NK-92 (cell line): Measurements from ENCODE around the gene PROSER1.
"Not testable (repeated sequence)": the region's sequence is repeated elsewhere in the genome, so short reads cannot be mapped to it uniquely, and the experiment has no call there.

Source experiments
- DNase-seq: peaks from one replicate; lab custom pipeline; 2025; ENCODE audit not compliant: unreplicated experiment; lab: John Stamatoyannopoulos, UW

Gene PROSER1

DNA sequence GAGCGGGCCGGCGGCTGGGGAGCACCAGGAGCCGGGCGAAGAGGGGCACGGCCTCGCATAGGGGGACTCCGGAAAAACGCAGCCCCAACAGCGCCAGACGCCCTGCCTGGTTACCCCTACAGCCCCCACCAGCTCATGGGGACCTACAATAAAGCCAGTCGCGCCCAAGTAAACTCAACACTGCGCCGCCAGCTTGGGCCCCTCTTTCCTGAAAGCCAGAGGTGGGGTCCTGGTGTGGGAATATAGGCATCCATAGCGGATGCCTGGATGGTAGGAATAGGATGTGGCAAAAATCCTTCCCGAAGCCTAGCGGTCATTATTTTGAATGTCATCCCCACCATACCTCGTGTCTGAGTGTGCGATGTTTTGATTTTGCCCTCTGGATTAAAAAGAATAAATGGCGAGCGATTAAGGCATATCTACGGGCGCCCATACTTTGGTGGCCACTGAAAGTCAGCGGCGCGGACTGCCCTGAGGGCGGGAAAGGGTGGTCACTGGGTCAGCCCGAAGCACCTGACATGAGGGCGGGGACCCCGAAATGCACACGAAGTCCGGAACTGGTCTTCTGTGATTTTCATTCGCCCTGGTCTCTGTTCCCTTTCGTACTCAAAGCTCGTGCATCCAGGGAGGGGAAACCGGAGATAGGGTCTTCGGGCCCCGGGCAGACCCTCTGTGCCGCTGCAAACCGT lies at the start of gene PROSER1, which contains the start of gene NHLRC3:
PROSER1 (minus strand) TSS at position 210 of the 689 bp plus-strand sequence. CDS start 847 bp downstream, outside the sequence.
NHLRC3 (plus strand) TSS at position 577 of the 689 bp plus-strand sequence. CDS start 184 bp downstream, outside the sequence.
- peak; percentile 36 for DNase-seq

DNA sequence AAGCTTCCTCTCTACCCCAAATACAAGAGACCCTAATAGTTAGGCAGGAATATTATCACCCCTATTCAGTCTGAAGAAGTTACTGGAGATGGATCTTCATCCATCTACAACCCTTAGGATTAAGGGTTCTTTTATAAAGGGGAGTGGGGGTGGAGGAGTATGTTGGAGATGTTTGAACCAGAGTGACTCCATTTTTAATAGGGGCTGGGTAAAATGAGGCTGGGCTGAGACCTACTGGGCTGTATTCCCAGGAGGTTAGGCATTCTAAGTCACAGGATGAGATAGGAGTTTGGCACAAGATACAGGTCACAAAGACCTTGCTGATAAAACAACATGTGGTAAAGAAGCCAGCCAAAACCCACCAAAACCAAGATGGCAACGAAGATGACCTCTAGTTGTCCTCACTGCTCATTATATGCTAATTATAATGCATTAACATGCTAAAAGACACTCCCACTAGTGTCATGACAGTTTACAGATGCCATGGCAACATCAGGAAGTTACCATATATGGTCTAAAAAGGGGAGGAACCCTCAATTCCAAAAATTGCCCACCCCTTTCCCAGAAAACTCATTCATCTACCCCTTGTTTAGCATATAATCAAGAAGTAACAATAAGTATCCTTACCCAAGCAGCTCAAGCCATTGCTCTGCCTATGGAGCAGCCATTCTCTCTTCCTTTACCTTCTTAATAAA lies 48.5 kb upstream of the PROSER1 start:
- DNase-seq, result not testable (repeated sequence)

DNA sequence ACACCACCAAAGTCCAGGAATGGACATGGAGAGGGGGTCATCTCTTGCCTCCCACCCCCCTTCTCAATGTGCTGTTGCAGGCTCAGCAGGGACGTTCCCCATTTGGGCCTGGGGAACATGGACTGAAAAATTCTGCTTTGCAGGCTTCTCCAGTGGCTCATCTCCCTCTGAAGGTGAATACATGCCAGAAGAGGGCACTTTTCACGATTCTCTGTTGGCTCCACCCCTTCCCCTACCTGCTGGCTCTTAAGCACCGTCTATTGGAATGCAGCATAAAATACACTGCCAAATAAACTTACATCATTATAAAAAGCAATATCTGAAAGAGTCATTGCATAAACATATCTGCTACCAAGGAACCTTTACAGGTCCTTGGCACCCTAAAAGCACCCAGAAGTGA lies 36.1 kb upstream of the PROSER1 start:
- DNase-seq, result no peak

DNA sequence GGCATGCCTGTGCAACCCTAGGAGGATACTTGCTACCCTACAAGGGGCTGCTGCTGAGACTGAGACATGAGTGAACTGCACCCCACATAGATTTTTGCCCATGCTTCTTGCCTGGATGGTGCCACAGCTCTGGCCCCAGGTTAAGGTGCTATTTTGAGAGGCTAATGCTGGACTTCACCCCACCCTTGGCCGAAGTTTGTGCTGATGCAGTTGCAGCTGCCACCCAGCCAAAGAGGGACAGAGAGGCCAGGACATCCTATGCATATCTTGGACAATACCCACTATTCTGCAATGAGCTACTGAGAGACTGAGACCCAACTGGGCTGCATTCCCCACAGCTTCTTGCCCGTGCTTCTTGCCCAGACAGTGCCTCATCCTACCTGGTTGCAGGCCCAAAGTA lies 35.0 kb upstream of the PROSER1 start:
- DNase-seq, result no peak

DNA sequence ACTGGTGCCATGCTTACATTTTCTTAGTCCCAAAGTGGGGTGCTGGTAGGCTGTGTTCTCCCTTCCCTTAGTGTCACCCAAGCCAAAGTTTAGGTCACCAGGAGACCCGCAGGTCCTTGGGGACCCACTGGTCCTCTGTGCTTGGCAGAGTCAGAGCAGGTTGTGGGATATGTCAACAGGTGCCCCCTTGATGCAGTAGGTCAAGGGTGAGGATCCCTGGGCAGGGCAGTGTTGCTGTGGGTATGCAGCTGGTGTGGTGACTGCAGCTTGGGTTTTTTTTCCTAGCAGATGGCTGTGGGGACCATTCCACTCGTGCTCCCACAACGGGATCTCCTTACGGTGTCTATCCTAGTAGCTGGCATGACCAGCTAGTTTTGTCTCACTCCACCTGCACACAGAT lies 24.1 kb upstream of the PROSER1 start:
- DNase-seq, result no peak

DNA sequence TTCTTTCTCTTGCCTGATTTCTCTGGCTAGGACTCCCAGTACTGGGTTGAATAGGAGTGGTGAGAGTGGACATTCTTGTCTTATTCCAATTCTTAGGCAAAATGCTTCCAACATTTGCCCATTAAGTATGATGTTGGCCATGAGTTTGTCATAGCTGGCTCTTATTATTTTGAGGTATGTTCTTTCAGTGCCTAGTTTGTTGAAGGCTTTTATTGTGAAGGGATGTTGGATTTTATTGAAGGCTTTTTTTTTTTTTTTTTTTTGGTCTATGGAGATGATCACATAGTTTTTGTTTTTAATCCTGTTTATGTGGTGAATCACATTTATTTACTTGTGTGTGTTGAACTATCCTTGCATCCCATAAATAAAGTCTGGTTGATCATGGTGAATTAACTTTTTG lies 20.2 kb upstream of the PROSER1 start:
- DNase-seq, result no peak

DNA sequence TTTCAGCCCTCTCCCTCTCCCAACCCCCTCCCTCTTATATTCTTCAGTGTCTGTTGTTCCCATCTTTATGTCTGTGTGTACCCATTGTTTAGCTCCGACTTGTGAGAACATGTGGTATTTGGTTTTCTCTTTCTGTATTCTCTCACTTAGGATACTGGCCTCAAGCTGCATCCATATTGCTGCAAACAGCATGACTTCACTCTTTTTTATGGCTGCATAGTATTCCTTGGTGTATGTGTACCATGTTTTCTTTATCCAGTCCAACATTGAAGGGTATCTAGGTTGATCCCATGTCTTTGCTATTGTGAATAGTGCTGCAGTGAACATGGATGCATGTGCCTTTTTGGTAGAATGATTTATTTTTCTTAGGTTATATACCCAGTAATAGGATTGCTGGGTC lies 18.1 kb upstream of the PROSER1 start:
- DNase-seq, result no peak

DNA sequence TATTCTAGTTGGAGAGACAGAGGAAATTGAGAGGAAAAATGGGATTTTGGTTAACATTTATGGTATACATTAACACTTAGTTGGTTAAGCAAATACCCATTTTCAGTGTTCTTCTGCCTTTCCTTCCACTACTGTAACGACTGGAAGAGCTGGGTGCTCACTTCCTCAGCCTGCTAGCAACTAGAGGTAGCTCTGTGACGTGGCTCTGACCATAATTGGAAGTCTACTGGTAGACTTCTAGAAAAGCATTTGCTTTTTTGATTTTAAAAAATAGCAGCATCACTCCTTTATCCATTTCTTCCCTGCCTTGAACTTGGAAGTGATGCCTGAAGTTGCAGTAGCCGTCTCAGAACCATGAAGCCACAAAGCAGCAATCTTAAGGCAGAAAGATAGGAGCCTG lies 16.2 kb upstream of the PROSER1 start:
- no peak for DNase-seq

DNA sequence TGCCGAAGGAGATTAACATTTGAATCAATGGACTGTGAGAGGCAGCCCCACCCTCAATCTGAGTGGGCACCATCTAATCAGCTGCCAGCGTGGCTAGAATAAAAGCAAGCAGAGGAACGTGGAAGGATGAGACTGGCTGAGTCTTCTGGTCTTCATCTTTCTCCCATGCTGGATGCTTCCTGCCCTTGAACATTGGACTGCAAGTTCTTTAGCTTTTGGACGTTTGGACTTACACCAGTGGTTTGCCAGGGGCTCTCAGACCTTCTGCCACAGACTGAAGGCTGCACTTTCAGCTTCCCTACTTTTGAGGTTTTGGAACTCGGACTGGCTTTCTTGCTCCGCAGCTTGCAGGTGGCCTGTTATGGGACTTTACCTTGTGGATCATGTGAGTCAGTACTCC lies 15.1 kb upstream of the PROSER1 start:
- no peak for DNase-seq

DNA sequence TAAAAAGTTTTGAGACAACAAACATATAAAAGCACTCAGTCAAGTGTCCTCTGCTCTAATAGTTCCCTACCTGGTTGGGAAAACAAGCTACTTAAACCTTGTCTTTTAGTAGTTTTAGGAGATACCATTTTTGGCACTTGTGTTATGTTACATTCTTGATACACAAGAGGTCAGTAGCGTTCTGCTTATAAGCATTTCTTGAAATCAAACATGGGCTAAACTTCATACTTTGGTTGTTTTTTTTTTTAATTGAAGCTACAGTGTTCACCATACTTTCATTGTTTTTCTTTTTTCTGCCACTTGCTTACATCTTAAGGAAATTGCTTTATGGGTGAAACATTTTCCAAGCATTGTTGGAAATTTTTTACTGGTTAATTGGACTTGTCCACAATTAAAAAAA lies 13.3 kb upstream of the PROSER1 start:
- DNase-seq, result no peak

DNA sequence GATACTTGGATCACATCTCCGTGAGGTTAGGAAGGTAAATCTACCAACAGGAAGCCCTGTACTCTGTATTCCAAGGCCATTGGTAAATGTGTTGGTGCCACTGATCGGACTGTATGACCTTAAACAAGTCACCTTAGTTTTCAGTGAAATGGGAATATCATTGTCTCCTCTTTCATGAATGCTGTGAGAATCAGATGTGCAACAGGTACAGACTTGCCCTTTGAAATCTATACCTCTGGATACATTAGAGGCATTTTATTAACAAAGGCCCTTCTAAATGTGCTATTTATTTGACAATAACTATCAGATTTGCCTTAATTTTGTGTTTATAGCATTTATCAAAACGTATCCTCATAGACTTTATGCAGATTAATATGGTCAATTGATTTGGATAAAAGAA lies 11.4 kb upstream of the PROSER1 start:
- DNase-seq, result no peak

DNA sequence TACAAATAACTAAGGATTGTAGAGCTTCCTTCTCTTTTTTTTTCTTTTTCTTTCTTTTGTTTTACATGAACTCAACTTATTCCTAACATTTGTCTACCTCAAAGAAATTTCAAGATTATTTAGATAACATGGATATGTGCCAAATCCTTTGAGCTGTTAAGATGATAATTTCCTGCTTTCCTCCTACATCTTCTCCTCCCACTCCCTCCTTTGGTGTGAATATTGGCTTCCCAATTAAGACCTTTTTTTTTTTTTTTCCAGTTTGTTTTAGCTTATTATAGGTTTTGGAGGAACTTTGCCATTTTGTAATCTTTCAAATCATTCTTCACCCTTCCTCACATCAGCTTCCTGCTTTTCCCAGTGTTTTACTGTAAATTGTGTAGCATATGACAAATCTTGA lies 10.9 kb upstream of the PROSER1 start:
- DNase-seq, result no peak

DNA sequence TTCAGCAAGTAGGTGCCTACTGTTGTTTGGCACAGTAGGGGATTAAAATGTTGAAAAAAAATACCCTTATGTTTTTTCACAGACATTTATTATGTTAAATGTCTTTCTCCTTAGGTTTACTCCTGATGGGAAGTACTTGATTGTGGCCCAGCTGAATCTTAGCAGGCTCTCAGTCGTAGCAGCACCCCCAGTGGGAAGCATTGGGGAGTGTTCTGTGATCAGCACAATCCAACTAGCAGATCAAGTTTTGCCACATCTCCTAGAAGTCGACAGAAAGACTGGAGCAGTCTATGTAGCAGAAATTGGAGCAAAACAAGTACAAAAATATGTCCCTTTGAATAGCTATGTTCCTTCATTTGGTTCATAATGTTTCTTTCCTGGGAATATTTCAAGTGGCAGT lies 9.7 kb upstream of the PROSER1 start:
- no peak for DNase-seq

DNA sequence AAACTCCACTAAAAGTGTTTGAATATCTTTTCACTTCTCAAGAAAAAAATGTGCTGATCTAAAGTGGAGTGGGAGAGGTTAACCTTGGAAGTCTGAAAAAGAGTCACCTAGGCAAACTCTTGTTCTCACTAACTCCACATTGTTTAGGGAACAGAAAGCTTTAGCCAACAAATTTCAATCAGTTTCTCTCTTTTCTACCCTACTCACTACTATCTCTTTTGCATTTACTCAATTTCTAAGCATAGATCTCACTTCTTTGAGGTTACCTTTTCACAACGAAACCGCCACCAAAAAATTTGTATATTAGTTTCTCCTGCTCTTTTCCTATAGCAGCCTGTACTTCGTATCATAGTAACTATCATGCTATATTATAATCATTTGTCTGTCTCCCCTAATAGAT lies 6.6 kb upstream of the PROSER1 start:
- DNase-seq, result no peak

DNA sequence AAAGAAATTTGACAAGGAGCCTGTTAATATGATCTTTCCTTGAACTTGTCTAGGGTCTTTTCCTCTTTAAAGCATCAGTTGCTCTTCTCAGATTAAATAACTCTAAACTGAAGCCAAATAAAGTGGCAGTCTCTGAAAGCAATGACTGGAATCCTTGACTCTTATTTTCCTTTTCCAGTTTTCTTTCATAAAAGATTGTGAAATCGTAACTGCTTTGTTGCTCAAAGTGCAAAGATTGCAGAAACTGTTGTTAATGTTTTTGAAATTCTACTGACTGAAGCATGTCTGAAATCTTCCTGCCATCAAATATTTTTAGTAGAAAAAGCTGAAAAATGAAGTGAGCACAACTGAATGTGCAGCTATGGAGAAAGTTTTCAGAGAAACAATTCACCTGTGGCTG lies 2.3 kb upstream of the PROSER1 start:
- DNase-seq, result no peak

DNA sequence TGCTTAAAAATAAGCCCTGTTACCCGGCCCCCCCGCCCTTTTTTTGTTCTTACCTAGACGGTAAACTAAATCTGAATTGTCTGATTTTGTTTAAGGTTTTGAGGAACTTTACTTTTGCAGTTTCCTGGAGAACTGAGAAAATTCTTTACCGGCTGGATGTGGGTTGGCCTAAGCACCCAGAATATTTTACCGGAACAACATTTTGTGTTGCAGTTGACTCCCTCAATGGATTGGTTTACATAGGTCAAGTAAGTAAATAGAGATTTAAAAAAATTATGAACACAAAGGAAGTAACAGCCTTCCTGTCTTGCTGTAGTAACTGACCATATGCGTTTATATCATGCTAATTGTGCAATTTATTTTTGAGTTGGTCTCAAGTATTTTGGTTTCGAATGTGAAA lies 1.2 kb upstream of the PROSER1 start:
- no peak for DNase-seq

DNA sequence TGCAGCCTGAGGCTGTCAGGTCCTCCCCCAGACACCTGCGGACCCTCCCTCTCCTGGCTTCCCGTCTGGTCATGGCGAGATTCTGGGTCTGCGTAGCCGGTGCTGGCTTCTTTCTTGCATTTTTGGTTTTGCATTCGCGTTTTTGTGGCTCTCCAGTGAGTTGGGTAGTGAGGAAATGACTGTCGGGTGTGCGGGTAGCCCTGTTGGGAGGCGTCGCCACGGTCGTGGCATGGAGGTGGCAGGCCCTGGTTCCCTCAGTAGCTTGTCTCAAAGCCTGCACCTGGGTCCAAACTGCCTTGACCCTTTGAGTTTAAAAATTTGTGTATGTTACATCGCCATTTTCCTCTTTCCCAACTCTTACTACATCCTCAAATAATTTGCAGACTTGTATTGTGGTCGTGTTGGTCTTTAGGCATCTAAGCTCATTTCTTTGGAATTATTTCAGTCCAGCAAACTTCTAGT lies 711 bp upstream of the PROSER1 start:
- no peak for DNase-seq

DNA sequence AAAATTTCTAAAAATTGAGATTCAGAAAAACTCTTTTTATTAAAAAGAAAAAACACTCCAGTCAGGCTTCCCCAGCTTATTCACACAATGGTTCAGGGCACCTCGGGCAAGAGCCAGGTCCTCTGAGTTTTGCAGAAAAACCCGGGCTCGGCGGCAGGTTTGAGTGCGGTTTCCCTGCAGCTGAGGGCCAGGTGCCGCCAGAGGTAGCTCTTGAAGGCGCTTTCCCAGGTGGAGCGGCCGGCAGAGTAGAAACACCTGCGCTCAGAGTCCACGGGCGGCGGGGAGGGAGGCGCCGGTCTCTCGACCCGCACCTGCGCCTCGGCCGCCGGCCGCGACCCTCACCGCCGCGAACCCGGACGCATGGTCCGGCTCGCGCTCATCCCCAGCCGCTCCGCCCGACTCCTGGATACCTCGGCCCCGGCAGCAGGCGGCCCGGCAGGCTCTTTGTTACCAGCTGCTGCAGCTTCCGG lies 444 bp downstream of the PROSER1 start:
- no peak for DNase-seq

DNA sequence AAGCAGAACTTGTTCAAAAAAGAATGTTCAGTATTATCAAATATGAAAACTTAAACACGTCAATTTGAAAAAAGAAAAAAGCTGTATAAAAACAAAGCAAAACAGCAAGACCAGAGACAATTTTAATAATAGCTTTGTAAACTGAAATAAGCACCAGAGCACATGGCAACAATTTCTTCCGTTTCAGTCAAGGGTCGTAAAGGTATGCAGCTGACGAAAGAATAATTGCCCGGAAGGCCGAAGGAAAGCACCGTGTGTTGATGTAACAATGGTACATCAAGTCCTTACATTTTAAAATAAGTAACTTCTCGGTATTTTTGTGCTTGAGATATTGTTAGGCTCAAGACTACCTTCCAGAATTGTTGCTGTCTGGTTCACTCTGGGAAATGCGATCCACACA lies 1.7 kb downstream of the PROSER1 start:
- DNase-seq, result no peak

DNA sequence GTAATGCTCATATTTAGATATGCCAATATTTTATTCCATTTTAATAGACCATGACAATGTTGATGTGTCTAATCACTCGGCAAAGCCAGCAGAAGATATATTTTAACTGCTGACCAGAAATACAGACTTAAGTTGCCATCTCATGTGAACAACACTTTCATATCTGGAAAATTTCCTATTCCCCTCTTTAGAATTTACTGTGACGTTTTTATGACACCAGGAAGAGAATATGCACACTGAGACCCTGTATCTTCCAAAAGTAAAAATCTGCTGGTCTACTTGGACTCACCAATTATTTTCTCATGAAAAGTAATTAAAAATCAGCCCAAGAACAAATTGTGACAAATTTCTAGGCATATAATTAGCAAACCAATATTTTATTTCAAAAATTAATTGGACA lies 2.1 kb downstream of the PROSER1 start:
- no peak for DNase-seq

DNA sequence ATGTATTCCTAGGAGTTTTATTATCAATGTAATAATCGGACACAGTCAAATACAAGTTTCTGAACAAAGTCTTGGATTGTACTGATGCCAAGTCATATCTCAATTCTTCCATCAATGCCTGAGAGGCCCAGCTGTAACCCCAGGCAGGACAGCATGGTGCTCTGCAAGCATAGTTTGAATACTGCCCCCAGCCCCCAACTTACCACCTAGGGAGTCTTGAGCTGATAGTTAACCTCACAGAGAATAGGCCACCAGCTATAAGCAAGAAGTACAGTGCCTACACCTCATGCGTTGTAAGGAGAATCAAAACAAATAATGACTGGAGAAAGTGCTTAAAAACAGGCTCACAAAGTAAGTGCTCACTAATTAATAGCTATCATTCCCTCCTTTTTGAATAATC lies 2.7 kb downstream of the PROSER1 start:
- no peak for DNase-seq

DNA sequence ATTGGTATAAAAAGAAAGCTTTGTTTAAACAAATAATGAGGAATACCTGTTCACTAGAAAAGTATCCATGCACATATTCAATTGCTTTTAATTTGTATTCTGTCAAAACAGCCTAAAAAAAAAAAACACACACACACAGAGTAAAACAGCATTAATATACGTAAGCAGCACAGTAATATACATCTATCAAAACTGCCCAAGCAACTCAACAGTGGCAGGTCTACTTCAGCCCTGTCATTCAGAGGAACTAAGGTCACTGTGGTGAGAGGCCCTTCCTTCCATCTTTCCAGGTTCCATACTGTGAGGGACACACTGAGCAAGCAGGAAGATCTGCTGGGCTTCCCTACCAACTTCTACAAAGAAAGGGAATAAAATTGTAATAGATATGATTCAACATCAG lies 3.8 kb downstream of the PROSER1 start:
- DNase-seq, result no peak

DNA sequence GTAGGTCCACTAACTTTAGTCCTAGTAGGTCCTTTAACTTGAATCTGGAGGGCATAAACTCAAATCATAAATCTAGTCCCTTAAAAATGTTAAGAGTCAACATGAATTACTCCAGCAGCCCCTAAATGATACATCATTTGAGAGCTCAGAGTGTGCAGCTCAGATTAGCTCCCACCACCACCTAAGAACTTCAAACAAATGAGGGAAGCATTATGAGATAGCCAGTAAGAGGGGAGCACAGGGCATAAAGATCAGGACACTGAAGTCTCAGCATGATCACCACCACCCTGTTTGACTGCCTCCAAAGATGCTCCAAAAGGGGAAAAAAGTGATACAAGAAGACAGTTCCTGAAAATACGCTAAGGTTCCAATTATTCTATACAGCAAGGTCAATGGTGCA lies 5.7 kb downstream of the PROSER1 start:
- DNase-seq, result no peak
